H1 (cell line): ENCODE measurements around the gene STRN. TPM values are rescaled to one million over a fixed set of nuclear protein-coding genes. Genes with fewer than 3 reads are reported as not detected.

Source experiments
- ATF3 ChIP-seq: IDR thresholded peaks from 2 replicates; pipeline ENCODE4 v1.6.1; 2011; ENCODE audit warnings: low read depth, mild to moderate bottlenecking, low read length; ENCODE audit not compliant: insufficient read depth
- polyA plus RNA-seq, 7 experiments: library from polyadenylated mRNA; depleted of rRNA in 3 of 7; stranded (reverse) in 5 of 7; unstranded in 2 of 7; fragments of >200 nt in 5 of 7; fragments of 200-250 nt in 2 of 7; gene quantifications; 1 replicate in 5 of 7; 2 replicates in 1 of 7; 4 replicates in 1 of 7; pipeline versions ENCODE4 v1.2.1 to v1.2.3, GENCODE V29; 2011 to 2013; ENCODE audit warnings: missing spikeins in 2 of 7, mixed read lengths in 2 of 7
- total RNA-seq: library from RNA; stranded (reverse); fragmentation: NEBNext Ultra II Directional; extraction: Animal tissue kit (Norgen Biotek cat#: 25700); gene quantifications from 2 replicates; pipeline ENCODE4 v1.2.1, GENCODE V29; 2021

Gene STRN
- total and polyA plus RNA-seq, 2 of the 8 experiments (the other 6 are each of a cell fraction or from before 2014, with no cell fraction given): 8.3 to 47.0 TPM

- no peak for TF ChIP-seq ATF3
- TF ChIP-seq, all 59 proteins: peak for 0
Observed at GRCh38 chr2:36902385-36903120, 63.8 kb downstream of the STRN start (continued).
